ENCODE results near the gene ELK3. TPM values are rescaled to one million over a fixed set of nuclear protein-coding genes. Genes with fewer than 3 reads are reported as not detected.

Gene ELK3
- total and polyA plus RNA-seq, 2 of the 8 experiments (the other 6 are each of a cell fraction or from before 2014, with no cell fraction given) = 3.5 to 14.3 TPM

GRCh38 chr12:96313606-96314005 is 119.4 kb downstream of the ELK3 start:
- Histone ChIP-seq H3K18ac (ENCODE audit: extremely low read depth, low read length) (no peak overlapping the region), H3K4me3 (ENCODE audit: extremely low read depth in 1 of 4, insufficient read depth in 2 of 4, low read depth in 3 of 4, low read length in 4 of 4) (no peak overlapping the region), H4K91ac (replicated peaks; ENCODE audit: insufficient read length, low read length) (no peak overlapping the region), H3K56ac (replicated peaks; ENCODE audit: insufficient read length, low read depth, low read length) (no peak overlapping the region), H2AFZ (ENCODE audit: low read length) (no peak overlapping the region), H4K20me1 (replicated peaks in 1 of 2; ENCODE audit: control insufficient read depth in 1 of 2, insufficient read depth in 2 of 2, low read length in 2 of 2) (no peaks in the 10 kb centered on the region), H3K79me2 (ENCODE audit: control insufficient read depth in 1 of 2, insufficient read depth in 2 of 2, low read length in 2 of 2) (peaks cover 0 to 2% of the 10 kb centered on the region in 2 experiments; a peak in 1 of 4 replicates), H3K23me2 (ENCODE audit: low read depth, low read length) (no peaks in the 10 kb centered on the region), H4K8ac (ENCODE audit: extremely low read depth, insufficient read depth, low read length) (no peak overlapping the region), H3K27me3 (replicated peaks in 1 of 4; ENCODE audit: control insufficient read depth in 3 of 4, extremely low read depth in 1 of 4, insufficient read depth in 3 of 4, low read length in 3 of 4) (no peaks in the 10 kb centered on the region), H3K79me1 (ENCODE audit: low read depth, low read length) (no peaks in the 10 kb centered on the region), H3K9me3 (ENCODE audit: insufficient read depth in 2 of 2, low read depth in 1 of 2, low read length in 1 of 2) (no peaks in the 10 kb centered on the region), H2BK15ac (ENCODE audit: low read length) (no peak overlapping the region), H4K5ac (ENCODE audit: insufficient read length, low read depth, low read length) (no peak overlapping the region), H3K4me1 (replicated peaks in 1 of 4; ENCODE audit: control insufficient read depth in 3 of 4, insufficient read depth in 4 of 4, low read length in 3 of 4) (peaks cover 0 to 1% (median 0%) of the 10 kb centered on the region in 4 experiments; a peak in 1 of 7 replicates), H3K14ac (ENCODE audit: insufficient read length) (no peak overlapping the region), H2AK5ac (ENCODE audit: low read depth, low read length) (no peak overlapping the region), H2BK5ac (ENCODE audit: low read depth, low read length) (no peak overlapping the region), H2BK120ac (replicated peaks; ENCODE audit: low read depth, low read length) (no peak overlapping the region), H3K36me3 (ENCODE audit: control insufficient read depth in 2 of 4, insufficient read depth in 4 of 4, low read length in 3 of 4) (peaks cover 0 to 11% (median 0%) of the 10 kb centered on the region in 4 experiments; a peak in 2 of 8 replicates), H3K9ac (replicated peaks in 1 of 4; ENCODE audit: extremely low read depth in 1 of 4, low read depth in 3 of 4, low read length in 3 of 4) (no peak overlapping the region), H3K4me2 (ENCODE audit: insufficient read depth in 1 of 2, low read depth in 2 of 2, low read length in 2 of 2) (no peak overlapping the region), H3K4ac (replicated peaks; ENCODE audit: insufficient read length, low read depth, low read length) (no peak overlapping the region), H2BK20ac (ENCODE audit: low read length) (no peak overlapping the region), H3K23ac (ENCODE audit: insufficient read length) (no peak overlapping the region), H2BK12ac (ENCODE audit: low read depth, low read length) (no peak overlapping the region), H3K27ac (ENCODE audit: low read depth, low read length) (no peak overlapping the region)
- POLR2A ChIA-PET (ENCODE audit: partially characterized antibody) = no interaction called here
- no peak for DNase-seq (ENCODE audit: low read depth in 1 of 2, low spot score in 2 of 2)
- FAIRE-seq = no peak
- CTCF ChIA-PET (ENCODE audit: partially characterized antibody) = interaction anchor here (1.0 kb wide), 1 partner anchor 106 kb away, joined by 3 read pairs; no protein-coding TSS in a partner anchor
- TF ChIP-seq MAFK (IDR thresholded peaks at IDR 0.05; ENCODE audit: low read depth, low read length) = no peak
